Vagina (tissue), 2 donors: ENCODE results near the gene ALKBH6.

ENCODE experiments used
- POLR2A ChIP-seq, 2 donors: fragments of 450-650 bp; IDR thresholded peaks; one replicate each; pipeline ENCODE4 v1.6.1; 2017; ENCODE audit warnings: antibody characterized with exemption in 2 of 2, mild to moderate bottlenecking in 2 of 2, moderate library complexity in 2 of 2
- POLR2AphosphoS5 ChIP-seq, 2 donors: sonication (generic); formaldehyde crosslinking; IDR thresholded peaks; one replicate each; pipeline ENCODE4 v1.9.0; 2017; ENCODE audit warnings: antibody characterized with exemption in 2 of 2, mild to moderate bottlenecking in 2 of 2, low read depth in 1 of 2; ENCODE audit not compliant: insufficient read depth in 1 of 2
- TF ChIP-seq, protein P1 (sequence below), 3 experiments: fragments of 450-650 bp in 2 of 3; fragments of 200-600 bp in 1 of 3; sonication (generic) in 1 of 3; IDR thresholded peaks; one replicate each; pipeline ENCODE4 v1.5.1; 2017 to 2019; ENCODE audit warnings: antibody characterized with exemption in 3 of 3, mild to moderate bottlenecking in 2 of 3, moderate library complexity in 2 of 3

GRCh38 chr19:36003284-36003683, 10.7 kb downstream of the ALKBH6 start:
- TF ChIP-seq POLR2A (IDR thresholded peaks at IDR 0.05) (no peak), POLR2AphosphoS5 (IDR thresholded peaks at IDR 0.05; ENCODE audit: insufficient read depth in 1 of 2, low read depth in 1 of 2) (no peak)
- TF ChIP-seq, protein P1, sequence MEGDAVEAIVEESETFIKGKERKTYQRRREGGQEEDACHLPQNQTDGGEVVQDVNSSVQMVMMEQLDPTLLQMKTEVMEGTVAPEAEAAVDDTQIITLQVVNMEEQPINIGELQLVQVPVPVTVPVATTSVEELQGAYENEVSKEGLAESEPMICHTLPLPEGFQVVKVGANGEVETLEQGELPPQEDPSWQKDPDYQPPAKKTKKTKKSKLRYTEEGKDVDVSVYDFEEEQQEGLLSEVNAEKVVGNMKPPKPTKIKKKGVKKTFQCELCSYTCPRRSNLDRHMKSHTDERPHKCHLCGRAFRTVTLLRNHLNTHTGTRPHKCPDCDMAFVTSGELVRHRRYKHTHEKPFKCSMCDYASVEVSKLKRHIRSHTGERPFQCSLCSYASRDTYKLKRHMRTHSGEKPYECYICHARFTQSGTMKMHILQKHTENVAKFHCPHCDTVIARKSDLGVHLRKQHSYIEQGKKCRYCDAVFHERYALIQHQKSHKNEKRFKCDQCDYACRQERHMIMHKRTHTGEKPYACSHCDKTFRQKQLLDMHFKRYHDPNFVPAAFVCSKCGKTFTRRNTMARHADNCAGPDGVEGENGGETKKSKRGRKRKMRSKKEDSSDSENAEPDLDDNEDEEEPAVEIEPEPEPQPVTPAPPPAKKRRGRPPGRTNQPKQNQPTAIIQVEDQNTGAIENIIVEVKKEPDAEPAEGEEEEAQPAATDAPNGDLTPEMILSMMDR (IDR thresholded peaks at IDR 0.05), result no peak
